Measurements from ENCODE around the gene PDE3A. TPM values are rescaled to one million over a fixed set of nuclear protein-coding genes. Genes with fewer than 3 reads are reported as not detected.

The PDE3A gene
- polyA plus RNA-seq, 1 of the 3 experiments (the other 2 are of a cell fraction) = 0.67 TPM

GRCh38 chr12:20557096-20557495 is 188.8 kb downstream of the PDE3A start:
- peaks cover 0 to 14% of the 10 kb centered on the region in 2 experiments for H3K36me3 ChIP-seq (replicated peaks in 1 of 2; ENCODE audit: control insufficient read depth in 1 of 2, insufficient read depth in 2 of 2, low read length in 1 of 2)
- H3K9me3 ChIP-seq = no peaks in the 10 kb centered on the region
- DNase-seq = no peak
- no peaks in the 10 kb centered on the region for H3K9me2 ChIP-seq
- 92% methylated on average over 1 of the region's 1 CpG for WGBS (ENCODE audit: low lambda C conversion rate)
- H3K27me3 ChIP-seq (ENCODE audit: insufficient read depth) = no peaks in the 10 kb centered on the region
- H3K4me3 ChIP-seq (ENCODE audit: low read depth in 2 of 2, low read length in 1 of 2) = no peak overlapping the region
- ChIA-PET CTCF (interaction anchor here (0.6 to 1.8 kb wide), 5 partner anchors 11 to 92 kb away, joined by 3 to 5 read pairs (median 3); no protein-coding TSS in a partner anchor), POLR2A (no interaction called here)
- H3K9ac ChIP-seq = no peak overlapping the region
- peaks cover 14% of the 10 kb centered on the region for H3F3A ChIP-seq (replicated peaks; ENCODE audit: insufficient read depth)
- H2AFZ ChIP-seq (ENCODE audit: low read depth) = peak overlapping the region; percentile 13; the same call in 1 of the 2 replicates
- no peaks in the 10 kb centered on the region; a peak in 1 of 4 replicates for H3K4me1 ChIP-seq (ENCODE audit: control insufficient read depth in 1 of 2, insufficient read depth in 2 of 2, low read depth in 1 of 2, low read length in 1 of 2)
- H4K20me1 ChIP-seq (ENCODE audit: insufficient read depth) = no peaks in the 10 kb centered on the region
- H3K4me2 ChIP-seq = 0 out of 2 replicates have a peak overlapping the region, but pooled peaks have one; percentile 16
- TF ChIP-seq RAD21 (IDR thresholded peaks at IDR 0.05; ENCODE audit: low read length) (no peak), YY1 (IDR thresholded peaks at IDR 0.05; ENCODE audit: low read depth) (no peak), FOXM1 (IDR thresholded peaks at IDR 0.05; ENCODE audit: low read depth) (no peak), POLR2AphosphoS5 (IDR thresholded peaks at IDR 0.05; ENCODE audit: low read depth, low read length) (no peak), SIN3A (IDR thresholded peaks at IDR 0.05; ENCODE audit: borderline replicate concordance, low read depth, low read length) (no peak), TEAD4 (IDR thresholded peaks at IDR 0.05; ENCODE audit: borderline replicate concordance, insufficient read depth) (no peak), RXRA (IDR thresholded peaks at IDR 0.05; ENCODE audit: borderline replicate concordance, low read depth) (no peak), IRF3 (IDR thresholded peaks at IDR 0.05; ENCODE audit: low read depth, low read length) (no peak)
- TF ChIP-seq, protein P1, sequence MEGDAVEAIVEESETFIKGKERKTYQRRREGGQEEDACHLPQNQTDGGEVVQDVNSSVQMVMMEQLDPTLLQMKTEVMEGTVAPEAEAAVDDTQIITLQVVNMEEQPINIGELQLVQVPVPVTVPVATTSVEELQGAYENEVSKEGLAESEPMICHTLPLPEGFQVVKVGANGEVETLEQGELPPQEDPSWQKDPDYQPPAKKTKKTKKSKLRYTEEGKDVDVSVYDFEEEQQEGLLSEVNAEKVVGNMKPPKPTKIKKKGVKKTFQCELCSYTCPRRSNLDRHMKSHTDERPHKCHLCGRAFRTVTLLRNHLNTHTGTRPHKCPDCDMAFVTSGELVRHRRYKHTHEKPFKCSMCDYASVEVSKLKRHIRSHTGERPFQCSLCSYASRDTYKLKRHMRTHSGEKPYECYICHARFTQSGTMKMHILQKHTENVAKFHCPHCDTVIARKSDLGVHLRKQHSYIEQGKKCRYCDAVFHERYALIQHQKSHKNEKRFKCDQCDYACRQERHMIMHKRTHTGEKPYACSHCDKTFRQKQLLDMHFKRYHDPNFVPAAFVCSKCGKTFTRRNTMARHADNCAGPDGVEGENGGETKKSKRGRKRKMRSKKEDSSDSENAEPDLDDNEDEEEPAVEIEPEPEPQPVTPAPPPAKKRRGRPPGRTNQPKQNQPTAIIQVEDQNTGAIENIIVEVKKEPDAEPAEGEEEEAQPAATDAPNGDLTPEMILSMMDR (IDR thresholded peaks at IDR 0.05) = no peak
- H3K27ac ChIP-seq (ENCODE audit: low read depth in 2 of 2, low read length in 1 of 2) = peak overlapping the region in 1 of 2 experiments; percentile 16; a peak in 1 of 4 replicates
- H3K79me2 ChIP-seq (ENCODE audit: insufficient read depth) = peaks cover 12% of the 10 kb centered on the region

- H2AFZ ChIP-seq (ENCODE audit: low read depth) = no peak overlapping the region
- no peak overlapping the region for H3K27ac ChIP-seq (ENCODE audit: low read depth in 2 of 2, low read length in 1 of 2)
- DNase-seq = no peak
- ChIA-PET POLR2A (no interaction called here), CTCF (interaction anchor here (0.6 to 2.8 kb wide), 5 partner anchors 10 to 191 kb away, joined by 3 to 12 read pairs (median 4); no protein-coding TSS in a partner anchor)
- no peaks in the 10 kb centered on the region for H3K9me3 ChIP-seq
- H4K20me1 ChIP-seq (ENCODE audit: insufficient read depth) = no peaks in the 10 kb centered on the region
- peaks cover 14% of the 10 kb centered on the region for H3F3A ChIP-seq (replicated peaks; ENCODE audit: insufficient read depth)
- H3K4me2 ChIP-seq = no peak overlapping the region
- TF ChIP-seq, protein P1 (IDR thresholded peaks at IDR 0.05) = no peak
- TF ChIP-seq MEF2A (IDR thresholded peaks at IDR 0.05; ENCODE audit: borderline replicate concordance, low read depth) (no peak), GABPA (IDR thresholded peaks at IDR 0.05; ENCODE audit: low read depth) (no peak), FOXM1 (IDR thresholded peaks at IDR 0.05; ENCODE audit: low read depth) (no peak), TCF12 (IDR thresholded peaks at IDR 0.05) (no peak), EZH2phosphoT487 (IDR thresholded peaks at IDR 0.05; ENCODE audit: borderline replicate concordance, low read depth) (no peak), CHD2 (IDR thresholded peaks at IDR 0.05; ENCODE audit: low read length, partially characterized antibody) (no peak), SMC3 (IDR thresholded peaks at IDR 0.05; ENCODE audit: low read depth, low read length) (no peak)
- TF ChIP-seq, protein P2, sequence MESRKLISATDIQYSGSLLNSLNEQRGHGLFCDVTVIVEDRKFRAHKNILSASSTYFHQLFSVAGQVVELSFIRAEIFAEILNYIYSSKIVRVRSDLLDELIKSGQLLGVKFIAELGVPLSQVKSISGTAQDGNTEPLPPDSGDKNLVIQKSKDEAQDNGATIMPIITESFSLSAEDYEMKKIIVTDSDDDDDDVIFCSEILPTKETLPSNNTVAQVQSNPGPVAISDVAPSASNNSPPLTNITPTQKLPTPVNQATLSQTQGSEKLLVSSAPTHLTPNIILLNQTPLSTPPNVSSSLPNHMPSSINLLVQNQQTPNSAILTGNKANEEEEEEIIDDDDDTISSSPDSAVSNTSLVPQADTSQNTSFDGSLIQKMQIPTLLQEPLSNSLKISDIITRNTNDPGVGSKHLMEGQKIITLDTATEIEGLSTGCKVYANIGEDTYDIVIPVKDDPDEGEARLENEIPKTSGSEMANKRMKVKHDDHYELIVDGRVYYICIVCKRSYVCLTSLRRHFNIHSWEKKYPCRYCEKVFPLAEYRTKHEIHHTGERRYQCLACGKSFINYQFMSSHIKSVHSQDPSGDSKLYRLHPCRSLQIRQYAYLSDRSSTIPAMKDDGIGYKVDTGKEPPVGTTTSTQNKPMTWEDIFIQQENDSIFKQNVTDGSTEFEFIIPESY (IDR thresholded peaks at IDR 0.05; ENCODE audit: borderline replicate concordance, low read depth) = no peak
- TF ChIP-seq, protein P3, sequence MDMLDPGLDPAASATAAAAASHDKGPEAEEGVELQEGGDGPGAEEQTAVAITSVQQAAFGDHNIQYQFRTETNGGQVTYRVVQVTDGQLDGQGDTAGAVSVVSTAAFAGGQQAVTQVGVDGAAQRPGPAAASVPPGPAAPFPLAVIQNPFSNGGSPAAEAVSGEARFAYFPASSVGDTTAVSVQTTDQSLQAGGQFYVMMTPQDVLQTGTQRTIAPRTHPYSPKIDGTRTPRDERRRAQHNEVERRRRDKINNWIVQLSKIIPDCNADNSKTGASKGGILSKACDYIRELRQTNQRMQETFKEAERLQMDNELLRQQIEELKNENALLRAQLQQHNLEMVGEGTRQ (IDR thresholded peaks at IDR 0.05; ENCODE audit: borderline replicate concordance, low read depth, low read length) = no peak
- WGBS (ENCODE audit: low lambda C conversion rate) = 93% methylated on average over 8 of the region's 8 CpGs
- H3K4me3 ChIP-seq (ENCODE audit: low read depth in 2 of 2, low read length in 1 of 2) = no peak overlapping the region
- H3K36me3 ChIP-seq (replicated peaks in 1 of 2; ENCODE audit: control insufficient read depth in 1 of 2, insufficient read depth in 2 of 2, low read length in 1 of 2) = peaks cover 0 to 17% of the 10 kb centered on the region in 2 experiments
- H3K9ac ChIP-seq = no peak overlapping the region
- H3K27me3 ChIP-seq (ENCODE audit: insufficient read depth) = no peaks in the 10 kb centered on the region
- H3K9me2 ChIP-seq = no peaks in the 10 kb centered on the region
- no peaks in the 10 kb centered on the region; a peak in 1 of 4 replicates for H3K4me1 ChIP-seq (ENCODE audit: control insufficient read depth in 1 of 2, insufficient read depth in 2 of 2, low read depth in 1 of 2, low read length in 1 of 2)
- H3K79me2 ChIP-seq (ENCODE audit: insufficient read depth) = peaks cover 4% of the 10 kb centered on the region; the same call in 1 of the 2 replicates
Measured at GRCh38 chr12:20560935-20561334, 192.6 kb downstream of the PDE3A start.

Measured in SK-N-SH (cell line).